Measurements from ENCODE around the gene DENND6B.
A peak's percentile ranks its signal among the peaks of the same experiment; 100 is the strongest.

DENND6B gene

DNA sequence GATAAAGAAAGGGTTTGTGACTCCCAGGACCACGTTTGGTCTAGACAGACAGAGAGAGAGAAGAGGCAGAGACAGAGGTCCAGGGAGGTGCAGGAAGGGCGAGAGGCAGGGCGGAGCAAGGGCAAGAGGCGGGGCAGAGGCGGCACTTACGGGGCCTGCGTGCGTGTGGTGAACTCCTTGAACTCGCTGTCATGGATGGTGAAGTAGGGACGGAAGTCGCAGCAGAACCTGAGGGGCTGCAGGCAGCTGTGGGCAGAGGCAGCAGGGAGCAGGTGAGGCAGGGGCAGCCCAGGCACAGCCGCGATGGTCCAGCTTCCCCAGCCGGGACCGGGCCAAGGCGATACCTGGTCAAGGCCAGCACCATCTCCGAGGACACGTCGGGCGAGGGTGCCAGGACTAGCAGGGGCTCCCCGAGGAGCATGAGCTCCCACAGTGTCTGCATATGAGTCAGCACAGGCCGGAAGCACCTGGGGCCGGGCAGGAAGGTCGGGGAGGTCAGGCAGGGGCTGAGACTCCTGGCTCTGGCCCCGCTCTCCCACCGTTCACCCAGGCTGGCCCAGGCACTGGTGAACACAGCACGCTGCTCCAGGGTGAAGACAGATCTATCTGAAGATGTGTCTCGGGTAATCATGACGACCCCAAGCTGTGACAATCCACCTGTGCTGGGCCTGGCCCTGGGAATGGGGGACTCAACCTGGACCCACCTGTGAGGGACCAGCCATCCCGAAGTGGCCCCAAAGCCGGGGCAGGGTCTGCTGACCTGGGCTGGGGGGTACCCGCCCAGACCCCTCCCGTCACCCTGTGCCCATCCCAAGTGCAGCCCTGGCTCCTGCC lies 12.1 kb downstream of the DENND6B start:
- DNase-seq: no peak

DNA sequence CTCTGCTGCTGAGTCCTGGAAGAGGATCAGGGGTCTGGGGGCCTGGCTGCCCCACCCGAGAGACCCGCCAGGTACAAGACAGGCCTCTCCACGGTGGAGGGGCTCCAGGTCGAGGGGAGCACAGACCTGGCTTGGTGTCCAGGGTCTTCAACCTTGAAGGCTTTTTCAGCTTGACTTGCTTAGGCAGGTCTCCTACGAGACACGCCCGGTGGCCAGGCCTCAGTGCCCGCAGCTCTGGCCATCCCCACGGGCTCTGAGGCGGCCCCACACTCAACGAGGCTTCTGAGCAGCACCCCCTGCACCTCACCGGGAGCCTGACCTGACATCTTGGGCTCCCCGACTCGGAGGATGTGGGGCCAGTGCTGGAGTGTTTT lies 12.7 kb downstream of the DENND6B start:
- DNase-seq: peak; percentile 26

DNA sequence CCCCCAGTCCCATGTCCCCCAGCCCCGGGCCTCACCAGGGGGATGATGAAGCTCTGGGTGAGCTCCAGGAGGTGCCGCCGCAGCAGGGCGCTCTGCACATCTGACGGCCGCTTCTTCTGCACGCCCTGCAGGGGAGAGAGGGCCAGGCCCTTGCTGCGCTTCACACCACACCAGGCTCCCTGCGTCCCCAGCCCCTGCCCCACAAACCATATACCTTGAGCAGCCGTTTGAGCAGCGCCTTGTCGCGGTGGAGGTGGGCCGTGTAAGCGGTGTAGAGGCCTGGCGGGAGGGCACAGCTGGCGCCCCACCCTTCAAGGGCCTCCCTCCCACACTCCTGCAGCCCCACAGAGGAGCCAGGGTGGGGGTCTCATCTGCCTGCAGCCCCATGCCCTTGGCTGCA lies 13.2 kb downstream of the DENND6B start:
- no peak for DNase-seq

DNA sequence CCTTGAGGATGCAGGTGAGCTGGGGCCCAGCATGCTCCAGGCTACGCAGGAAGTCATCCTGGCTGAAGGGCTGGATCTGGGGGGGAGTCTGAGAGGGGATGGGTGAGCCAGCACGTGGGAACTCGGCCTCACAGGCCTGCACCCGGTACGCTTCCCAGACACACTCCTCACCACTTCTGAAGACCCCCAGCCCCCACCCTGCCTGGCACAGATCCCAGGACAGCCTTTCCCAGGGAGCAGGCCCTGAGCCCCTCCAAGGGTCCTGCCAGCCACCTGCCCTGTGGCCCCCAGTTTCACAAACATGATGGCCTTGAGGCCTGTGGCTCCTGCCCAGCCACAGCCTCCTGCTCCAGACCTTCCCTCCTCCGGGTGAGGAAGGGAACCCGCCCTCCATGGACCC lies 13.8 kb downstream of the DENND6B start:
- peak; percentile 21 for DNase-seq

DNA sequence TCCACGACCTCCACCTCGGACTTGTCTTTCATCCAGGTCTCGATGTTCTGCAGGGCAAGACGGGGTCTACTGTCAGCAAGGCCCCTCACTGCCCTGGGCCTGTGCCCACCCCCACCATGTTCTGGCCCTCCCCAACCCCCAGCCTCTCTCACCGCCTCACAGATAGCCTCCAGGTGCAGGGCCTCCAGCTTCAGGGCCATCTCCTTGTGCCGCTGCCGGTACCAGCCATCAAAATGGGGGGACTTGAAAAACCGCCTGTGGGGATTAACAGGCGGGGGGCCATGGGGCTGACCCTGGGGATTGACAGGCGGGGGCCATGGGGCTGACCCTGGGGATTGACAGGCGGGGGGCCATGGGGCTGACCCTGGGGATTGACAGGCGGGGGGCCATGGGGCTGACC lies 14.4 kb downstream of the DENND6B start:
- DNase-seq: peak; percentile 13

DNA sequence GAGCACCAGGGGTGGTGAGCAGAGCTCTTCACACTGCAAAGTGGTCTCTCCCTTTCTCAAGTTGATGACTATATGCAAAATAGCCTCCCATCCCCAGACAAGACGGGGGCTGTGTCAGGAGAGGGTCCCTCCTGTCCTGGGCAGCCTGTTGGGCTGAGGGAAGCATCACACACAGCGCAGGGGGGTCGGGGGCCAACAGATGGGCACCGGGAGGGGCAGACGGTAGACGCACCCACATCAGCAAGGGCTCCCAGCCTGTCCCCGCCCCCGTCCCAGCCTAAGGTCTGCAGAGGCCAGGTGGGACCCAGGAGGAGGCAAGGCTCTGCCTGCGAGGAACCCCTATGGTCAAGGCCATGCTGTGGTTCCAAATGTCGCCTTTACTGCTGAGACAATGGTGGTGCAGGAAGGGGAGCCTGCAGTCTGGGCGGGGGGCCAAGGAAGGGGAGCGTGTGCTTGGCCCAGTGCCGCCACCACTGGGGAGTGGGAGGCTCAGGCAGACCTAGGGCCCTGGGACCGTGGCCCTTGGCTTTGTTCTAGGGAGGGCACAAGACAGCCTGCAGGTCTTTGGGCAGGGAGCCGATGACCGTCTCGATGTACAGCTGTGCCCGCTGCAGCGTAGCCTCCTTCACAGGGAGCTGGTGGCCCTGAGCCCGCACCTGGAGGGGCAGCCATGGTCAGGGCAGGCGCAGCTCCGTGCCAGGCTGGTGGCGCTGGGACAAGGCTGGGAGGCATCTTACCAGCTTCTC lies 15.0 kb downstream of the DENND6B start:
- peak; percentile 16 for DNase-seq

DNA sequence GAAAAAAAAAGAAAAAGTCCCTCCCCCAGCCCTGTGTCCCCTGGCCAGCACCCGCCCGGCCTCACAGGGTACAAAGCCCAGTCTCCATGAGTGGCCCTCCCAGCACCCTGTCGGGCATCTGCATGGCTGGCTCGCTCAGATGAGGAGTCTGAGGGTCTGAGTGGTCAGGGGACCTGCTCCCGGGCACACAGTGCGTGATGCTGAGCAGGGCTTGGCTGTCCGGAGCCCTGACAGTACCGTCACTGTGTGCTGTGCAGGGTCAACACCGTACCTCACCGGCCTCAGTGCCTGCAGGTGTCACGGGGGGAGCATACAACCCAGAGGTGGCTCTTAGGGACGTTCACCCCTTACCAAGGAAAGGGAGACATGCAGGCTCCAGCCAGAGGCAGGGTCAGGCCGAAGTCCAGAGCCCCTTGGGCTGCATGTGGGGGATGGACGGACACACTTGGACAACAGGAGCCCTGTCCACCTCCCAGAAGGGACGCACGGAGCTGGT lies 15.8 kb downstream of the DENND6B start:
- peak; percentile 18 for DNase-seq

DNA sequence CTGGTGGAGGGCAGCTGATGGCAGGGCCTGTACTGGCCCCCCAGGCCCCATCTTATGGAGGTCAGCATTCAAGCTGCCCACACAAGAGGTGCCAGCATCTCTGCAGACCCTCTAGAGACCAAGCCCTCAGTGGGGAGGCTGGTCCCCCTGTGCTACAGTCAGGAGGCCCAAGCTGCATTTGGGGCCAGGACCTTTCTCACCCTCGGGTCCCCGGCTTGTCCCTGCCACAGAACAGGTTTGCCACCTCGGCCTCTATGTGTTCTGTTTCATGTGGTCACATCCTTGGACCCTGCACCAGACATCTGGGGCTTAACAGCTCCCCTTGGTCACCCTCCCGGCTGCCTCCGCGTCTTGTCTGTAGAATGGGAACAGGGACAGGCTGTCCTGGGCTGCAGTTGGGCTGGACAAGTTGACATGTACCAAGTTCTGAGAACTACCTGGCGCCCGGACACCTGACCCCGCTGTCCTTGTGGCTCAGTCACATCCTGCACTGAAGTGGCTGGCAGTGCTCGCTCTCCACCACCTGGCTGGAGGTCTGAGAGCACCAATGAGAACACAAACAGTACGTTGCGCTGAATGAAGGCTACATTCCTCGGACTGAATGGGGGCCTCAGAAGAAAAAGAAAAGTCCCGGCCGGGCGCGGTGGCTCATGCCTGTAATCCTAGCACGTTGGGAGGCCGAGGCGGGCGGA lies 16.6 kb downstream of the DENND6B start:
- DNase-seq: peak; percentile 19

DNA sequence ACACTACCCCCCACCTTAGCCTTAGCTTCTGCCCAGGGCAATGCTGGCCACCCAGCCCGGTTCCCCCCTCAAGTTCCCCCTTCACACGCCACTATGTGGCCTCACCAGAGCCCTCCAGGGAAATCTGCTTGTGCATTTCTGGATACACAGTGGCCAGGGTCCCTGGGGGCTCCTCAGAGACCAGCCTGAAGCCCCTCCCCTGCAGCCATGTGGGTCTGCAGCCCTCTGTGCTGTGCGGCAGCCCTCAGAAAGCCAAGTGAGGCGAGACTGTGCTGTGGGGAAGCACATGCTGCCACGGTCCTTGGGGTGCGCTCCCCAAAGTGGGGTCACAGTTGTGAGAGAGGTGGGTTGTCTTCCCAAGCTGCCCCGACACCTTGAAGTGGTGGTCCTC lies 17.2 kb downstream of the DENND6B start:
- DNase-seq: no peak

DNA sequence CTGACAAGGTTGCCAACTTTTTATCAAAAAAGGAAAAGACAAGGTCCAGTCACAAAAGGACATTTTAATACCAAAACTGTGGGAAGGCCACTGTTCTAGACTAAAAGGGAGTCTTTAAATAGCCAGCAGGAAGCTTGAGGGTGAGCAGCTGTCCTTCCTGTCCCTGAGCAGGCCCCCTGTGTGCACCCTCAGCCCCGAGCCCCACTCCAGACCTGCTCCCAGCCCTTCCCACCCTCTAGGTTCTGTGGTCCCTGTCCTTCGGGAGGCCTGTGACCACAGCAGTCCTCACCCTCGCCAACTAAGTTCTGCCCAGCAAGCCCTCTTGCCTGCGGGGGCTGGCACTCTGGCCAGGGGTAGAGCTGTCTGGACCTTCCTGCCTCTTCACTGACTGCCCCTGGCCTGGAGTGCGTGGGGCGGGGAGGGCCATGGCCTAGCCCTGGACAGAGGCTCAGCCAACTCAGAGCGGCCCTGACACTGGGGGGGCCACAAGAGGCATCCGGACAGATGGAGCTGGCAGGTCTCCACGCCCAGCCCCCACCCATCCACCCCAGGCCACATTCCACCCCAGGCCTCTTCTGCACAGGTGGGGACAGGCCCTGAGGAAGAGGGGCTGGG lies 17.7 kb downstream of the DENND6B start:
- peak; percentile 43 for DNase-seq

DNA sequence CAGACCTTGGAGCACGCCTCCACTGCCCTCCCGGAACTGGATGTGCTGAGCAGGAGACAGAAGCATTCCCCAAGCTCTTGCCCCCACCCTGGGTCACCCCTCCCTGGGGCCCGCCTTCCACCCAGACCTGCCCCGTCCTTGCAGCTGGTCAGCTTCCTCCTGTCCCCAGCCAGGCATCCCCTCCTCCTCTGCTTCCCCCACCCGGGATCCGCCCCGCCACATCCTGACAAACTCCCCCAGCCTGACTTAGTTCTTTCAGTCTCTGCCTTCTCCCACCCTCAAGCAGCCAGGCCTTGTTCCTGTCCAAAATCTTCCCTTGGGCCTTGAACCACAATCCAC lies 18.2 kb downstream of the DENND6B start:
- peak; percentile 80 for DNase-seq

DNA sequence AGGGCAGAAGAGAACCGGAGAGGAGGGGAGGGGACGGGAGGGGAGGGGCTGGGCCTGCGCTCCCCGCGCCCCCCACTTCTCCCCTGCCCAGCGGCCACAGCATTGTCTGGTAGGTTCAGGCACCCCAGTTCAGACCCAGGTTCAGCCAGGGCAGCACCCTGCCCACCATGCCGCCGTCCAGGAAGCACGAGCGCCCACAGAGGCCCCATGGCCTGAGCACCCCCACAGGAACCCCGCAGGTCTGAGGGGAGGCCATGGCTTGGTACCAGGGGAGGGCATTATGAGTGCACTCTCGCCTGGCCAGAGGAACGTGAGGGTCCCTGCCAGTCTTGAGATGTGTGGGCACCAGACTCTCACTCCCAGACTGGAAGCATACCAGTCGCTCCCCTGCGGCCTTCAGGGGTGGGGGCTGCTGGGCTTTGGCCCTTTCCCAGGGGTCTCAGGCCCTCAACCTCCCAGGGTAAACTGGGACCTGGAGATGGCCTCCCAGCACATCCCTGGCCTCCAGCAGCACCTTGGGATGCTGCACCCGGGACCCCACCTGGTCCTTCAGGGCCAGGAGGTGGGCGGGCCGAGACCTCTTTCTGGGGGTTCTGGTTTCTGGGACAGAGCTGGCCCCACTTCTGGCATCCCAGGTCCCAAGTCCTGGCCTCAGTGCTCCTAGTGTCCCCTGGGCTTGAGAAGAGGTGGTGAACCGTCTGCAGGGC lies 18.8 kb downstream of the DENND6B start:
- DNase-seq: peak; percentile 52

DNA sequence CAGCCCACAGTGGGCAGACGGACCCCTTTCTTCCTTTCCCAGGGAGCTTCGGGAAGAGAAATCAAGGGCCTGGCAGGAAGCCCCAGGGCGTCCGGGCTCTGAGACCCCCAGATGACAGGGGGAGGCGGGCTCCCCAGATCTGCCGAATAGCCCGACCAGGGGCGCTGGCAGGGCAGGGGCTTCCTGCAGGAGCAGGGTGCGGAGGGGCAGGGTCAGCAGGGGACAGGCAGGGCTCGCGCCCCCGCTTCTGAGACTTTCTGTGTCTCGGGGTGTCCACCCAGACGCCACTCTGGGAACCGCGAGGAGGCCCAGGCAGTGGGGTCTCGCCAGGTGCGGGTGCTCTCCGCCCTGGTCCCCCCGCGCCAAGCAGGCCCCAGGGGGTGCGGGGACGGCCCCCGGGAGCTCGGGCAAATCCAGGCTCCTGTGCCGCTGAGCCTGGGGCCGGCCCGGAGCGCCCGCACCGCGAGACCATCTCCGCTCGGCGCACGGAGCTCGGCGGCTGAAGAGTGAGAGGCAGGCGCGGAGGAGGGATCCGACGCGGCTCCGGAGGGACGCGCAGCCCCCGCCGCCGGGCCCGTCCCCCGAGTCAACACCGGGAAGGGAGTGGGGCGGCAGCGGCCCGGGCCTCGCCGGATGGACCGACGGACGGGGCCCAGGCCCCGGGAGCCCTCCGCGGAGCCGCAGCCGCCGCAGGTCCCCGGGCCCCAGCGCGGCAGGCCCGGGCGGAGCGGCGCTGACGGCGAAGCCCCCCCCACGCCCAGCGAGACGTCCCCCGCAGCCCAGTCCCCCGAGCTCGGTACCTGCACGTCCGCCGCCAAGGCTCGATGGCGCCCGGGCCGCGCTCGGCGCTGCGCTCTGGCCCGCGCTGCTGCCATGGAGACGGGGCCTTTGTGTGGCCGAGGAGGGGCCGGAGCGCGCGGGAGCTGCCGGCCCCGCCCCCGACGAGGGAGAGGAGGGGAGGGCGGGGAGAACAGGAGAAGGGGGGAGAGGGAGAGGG lies 19.8 kb downstream of the DENND6B start, which contains the start of gene PLXNB2:
Gene PLXNB2, minus strand, starts transcription at position 894 of the 997 bp plus-strand sequence. CDS start 17,062 bp downstream, outside the sequence.
- peak; percentile 91 for DNase-seq

DNA sequence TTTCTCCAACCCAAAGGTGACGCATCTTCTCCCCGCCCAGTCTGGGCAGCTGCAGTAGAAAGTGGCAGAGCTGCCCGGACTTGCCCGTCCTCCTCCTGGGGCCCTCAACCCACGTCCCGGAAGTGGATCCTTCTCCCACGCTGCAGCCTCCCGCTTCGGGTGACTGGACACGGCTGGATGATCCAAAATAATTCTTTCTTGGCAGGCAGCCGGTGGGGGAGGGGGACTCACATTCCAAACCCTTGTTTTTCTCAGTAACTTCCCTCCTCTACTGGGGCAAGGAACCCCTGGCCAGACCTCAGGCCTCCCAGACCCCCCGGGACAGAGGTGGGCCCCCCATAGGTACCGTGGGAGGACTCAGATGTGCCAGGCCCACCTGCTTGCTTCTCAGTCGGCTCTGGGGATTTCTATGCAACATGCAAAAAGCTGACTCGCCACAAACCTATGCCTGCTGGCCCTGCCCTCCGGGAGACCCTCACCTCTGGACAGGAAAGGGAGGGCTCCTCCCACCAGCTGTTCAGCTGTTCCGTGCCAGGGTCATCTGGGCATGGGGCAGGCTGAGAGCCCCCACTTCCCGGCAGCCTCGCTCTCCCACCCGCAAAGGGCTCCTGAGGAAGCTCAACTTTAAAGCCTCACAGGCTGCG lies 20.8 kb downstream of the DENND6B start:
- peak; percentile 89 for DNase-seq

DNA sequence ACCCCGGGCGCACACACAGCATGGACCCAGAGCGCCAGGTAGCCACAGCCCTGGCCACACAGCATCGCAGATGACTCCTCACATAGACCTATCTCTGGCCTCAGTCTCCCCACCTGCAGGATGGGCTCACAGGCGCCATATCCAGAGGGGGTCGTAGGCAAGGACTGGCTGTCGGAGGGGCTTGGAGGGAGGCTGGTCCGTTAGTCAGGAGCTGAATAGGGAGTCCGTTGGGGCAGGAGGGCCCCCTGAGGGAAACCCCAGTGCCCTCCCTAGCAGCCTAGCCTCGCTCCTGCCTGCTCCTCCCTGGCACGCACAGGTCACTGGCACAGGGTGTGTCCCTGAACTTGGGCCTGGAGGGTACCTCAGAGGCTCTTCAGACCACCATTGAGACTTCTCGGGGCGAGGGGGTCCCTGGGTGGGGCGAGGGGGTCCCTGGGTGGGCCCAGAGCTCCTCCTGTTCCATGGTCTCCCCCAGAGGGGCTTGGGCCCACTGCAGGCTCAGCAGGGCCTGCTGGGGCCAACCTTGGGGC lies 21.4 kb downstream of the DENND6B start:
- no peak for DNase-seq

DNA sequence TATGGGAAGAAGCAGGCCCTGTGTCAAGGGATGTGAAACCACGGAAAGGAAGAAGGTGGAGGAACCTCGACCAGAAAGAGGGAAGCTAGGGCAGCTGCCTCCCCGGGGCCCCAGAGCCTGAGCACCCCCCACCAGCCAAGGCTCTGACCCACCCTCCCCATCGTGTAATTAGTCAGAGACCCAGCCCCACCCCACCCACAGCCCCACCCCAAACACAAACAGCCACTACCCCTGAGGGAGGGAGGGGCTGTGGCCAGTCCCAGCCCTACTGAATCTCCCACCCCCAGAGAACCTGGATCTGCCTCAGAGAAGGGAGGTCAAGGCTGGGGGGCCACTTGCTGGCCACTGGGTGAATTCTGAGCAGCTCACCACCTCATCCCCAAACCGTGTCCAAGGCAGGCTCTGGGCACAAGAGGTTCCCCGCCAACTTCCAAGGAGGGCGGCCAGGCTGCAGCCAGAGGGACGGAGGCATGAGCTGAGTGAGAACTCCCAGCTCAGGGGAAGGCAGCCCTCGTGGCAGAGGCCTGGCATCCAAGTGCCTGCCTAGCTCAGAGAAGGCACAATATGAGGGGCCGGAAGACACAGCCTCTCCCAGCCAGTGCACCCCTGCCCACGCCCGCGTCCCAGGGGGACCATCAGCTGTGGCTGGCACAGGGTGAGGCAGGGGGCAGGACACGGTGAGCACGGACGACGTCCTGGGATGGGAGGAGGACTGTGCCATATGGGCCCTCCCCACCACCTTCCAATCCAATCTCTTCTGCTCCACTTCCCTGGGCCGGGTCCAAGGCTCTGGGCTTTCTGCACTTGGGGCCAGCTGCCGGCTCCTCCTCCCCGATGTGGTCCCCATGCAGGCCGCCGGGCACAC lies 22.1 kb downstream of the DENND6B start:
- DNase-seq: peak; percentile 49

DNA sequence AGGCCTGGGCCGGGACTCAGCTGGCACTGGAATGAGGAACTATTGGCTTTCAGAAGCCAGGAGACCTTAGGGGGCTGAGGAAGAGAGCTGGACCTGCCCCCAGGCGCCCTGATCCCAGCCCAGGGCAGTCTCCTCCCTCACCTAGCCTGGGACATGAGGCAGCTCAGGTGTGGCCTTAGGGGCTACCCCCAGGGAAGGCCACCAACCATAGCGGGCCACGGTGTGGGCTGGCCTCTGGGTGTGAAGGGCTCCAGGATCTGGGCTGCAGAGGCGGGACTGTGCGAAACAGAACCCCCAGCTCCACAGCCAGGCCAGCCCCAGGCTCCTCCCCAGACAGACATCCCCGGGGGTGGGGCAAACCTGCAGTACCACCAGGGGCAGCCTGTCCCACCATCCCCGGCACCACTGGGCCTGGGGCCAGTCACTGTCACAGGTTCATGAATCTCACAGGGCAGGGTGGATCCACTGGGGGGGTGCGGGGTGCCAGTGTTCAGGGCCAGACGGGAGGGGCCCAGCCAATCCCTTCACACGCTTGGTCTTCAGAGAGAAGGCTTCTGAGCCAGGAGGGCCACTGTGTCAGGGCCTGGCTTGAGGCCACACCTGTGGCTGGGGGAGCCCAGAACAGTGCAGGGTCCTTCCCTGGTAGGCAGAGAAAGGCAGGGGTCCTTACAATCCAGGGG lies 22.8 kb downstream of the DENND6B start:
- DNase-seq: peak; percentile 38

DNA sequence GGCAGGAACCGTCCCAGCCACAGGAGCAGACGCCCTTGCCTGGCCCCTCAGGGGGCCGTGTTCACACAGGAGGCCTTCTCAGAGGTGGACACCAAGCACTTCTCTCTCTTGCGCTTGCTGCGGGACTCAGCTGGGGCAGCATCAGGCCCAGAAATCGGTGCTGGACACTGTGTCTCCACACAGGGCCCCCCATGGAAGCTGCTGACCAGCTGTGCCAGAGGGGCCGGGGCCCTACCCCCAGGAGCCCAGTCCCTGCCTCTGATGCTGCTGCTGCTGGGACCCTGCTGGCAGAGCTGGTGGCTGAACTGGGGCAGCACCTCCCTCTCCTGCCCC lies 23.3 kb downstream of the DENND6B start:
- peak; percentile 34 for DNase-seq

DNA sequence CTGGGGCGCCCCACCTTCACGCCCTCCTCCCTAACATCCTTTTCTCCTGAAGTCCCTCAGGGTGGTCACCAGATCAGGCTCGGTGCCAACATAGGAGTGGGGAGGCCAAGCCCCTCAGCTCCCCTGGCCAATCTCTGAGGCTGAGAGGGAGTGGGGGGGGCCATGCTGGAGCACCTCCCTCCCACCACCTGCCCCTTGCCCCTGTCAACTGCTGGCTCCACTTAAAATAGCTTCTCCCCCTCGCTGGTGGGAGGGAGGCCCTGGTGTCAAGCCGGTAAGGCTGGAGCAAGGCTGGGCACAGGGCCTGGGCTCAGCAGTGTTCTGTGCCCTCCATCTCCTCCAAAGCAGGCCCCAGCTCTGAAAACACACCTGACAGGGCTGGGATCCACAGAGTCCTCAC lies 24.2 kb downstream of the DENND6B start:
- DNase-seq: peak; percentile 47

Measured in right hindlimb (tissue), 1 donor.